D721Med (cell line): ENCODE measurements around the gene HDAC7.

ENCODE experiments used
- DNase-seq: peaks from one replicate; pipeline ENCODE4 v3.0.0; 2011; ENCODE audit warnings: low spot score; ENCODE audit not compliant: insufficient read length
- FAIRE-seq: peaks from 2 replicates; lab custom pipeline; 2011; peaks lifted over from hg19 to GRCh38; lab: Jason Lieb, UNC
- CTCF ChIP-seq: IDR thresholded peaks from 2 replicates; pipeline ENCODE4 v1.5.1; 2012; ENCODE audit warnings: mild to moderate bottlenecking, control low read depth; ENCODE audit not compliant: insufficient read depth; ENCODE audit errors: missing control alignments

The HDAC7 gene

GRCh38 chr12:47841910-47842309 is 22.2 kb upstream of the HDAC7 start:
- DNase-seq (no peak), FAIRE-seq (no peak)
- TF ChIP-seq CTCF: no peak

- no peak for TF ChIP-seq CTCF
- DNase-seq (no peak), FAIRE-seq (no peak)
These were observed 21.8 kb upstream of the HDAC7 start for GRCh38 chr12:47841501-47841900.

GRCh38 chr12:47840571-47840970 is 20.9 kb upstream of the HDAC7 start:
- TF ChIP-seq CTCF: no peak
- no peak for FAIRE-seq

GRCh38 chr12:47839214-47839876 is 19.6 kb upstream of the HDAC7 start:
- TF ChIP-seq CTCF: no peak
- DNase-seq (no peak), FAIRE-seq (no peak)

More at GRCh38 chr12:47840571-47840970, 20.9 kb upstream of the HDAC7 start:
- DNase-seq: no peak

GRCh38 chr12:47838286-47838931 is 18.7 kb upstream of the HDAC7 start:
- DNase-seq: no peak
- no peak for FAIRE-seq
- TF ChIP-seq CTCF: peak; percentile 37

- peak; percentile 92 for TF ChIP-seq CTCF
- FAIRE-seq (no peak), DNase-seq (peak; percentile 58)
These were observed 17.8 kb upstream of the HDAC7 start for GRCh38 chr12:47837190-47838171.

GRCh38 chr12:47835831-47836155 is 16.1 kb upstream of the HDAC7 start:
- TF ChIP-seq CTCF: no peak
- FAIRE-seq (no peak), DNase-seq (no peak)
